Calu3 (cell line): ENCODE measurements around the gene NCDN. TPM values are rescaled to one million over a fixed set of nuclear protein-coding genes. Genes with fewer than 3 reads are reported as not detected.

Experiments used
- BruUV-seq: library from RNA; stranded (reverse); fragments of 400-500 nt; replicated peaks from 2 replicates; lab custom pipeline; 2021; lab: Mats Ljungman, UMichigan
- CTCF ChIA-PET: fragments of 300-600 bp; sonication (Branson Sonifier 250); formaldehyde crosslinking; loops from one replicate; lab custom pipeline; 2022; ENCODE audit warnings: antibody characterized with exemption; lab: Charles Lee
- DNase-seq: peaks from one replicate; pipeline ENCODE4 v3.0.0; 2022
- H3K27ac Mint-ChIP-seq: one replicate; pipeline ENCODE4 v1.8.0; 2022; ENCODE audit warnings: mixed read lengths; ENCODE audit not compliant: unreplicated experiment
- H3K27me3 Mint-ChIP-seq: one replicate; pipeline ENCODE4 v1.8.0; 2022; ENCODE audit warnings: mixed read lengths; ENCODE audit not compliant: unreplicated experiment
- H3K36me3 Mint-ChIP-seq: one replicate; pipeline ENCODE4 v1.8.0; 2022; ENCODE audit warnings: mild to moderate bottlenecking, moderate library complexity, mixed read lengths; ENCODE audit not compliant: insufficient read depth, unreplicated experiment
- H3K4me1 Mint-ChIP-seq: one replicate; pipeline ENCODE4 v1.8.0; 2022; ENCODE audit warnings: mild to moderate bottlenecking, low read depth, mixed read lengths; ENCODE audit not compliant: unreplicated experiment
- H3K4me3 Mint-ChIP-seq: one replicate; pipeline ENCODE4 v1.8.0; 2022; ENCODE audit warnings: mild to moderate bottlenecking, low read depth, moderate library complexity, mixed read lengths; ENCODE audit not compliant: unreplicated experiment
- H3K9me3 Mint-ChIP-seq: one replicate; pipeline ENCODE4 v1.8.0; 2022; ENCODE audit warnings: low read depth, mixed read lengths; ENCODE audit not compliant: unreplicated experiment
- CTCF ChIP-seq: fragments of 200-600 bp; IDR thresholded peaks from one replicate; pipeline ENCODE4 v1.8.0; 2022; ENCODE audit warnings: antibody characterized with exemption; ENCODE audit not compliant: unreplicated experiment
- intact Hi-C: fragments of 100-400 bp; cut with micrococcal nuclease; formaldehyde crosslinking; loops from one replicate; pipeline ENCODE4 v1.10.0; 2022; ENCODE audit not compliant: unreplicated experiment
- total RNA-seq: library from RNA; stranded (reverse); gene quantifications from 2 replicates; pipeline ENCODE4 v1.2.3, GENCODE V29; 2022

The NCDN gene
- total RNA-seq, 1 experiment from 2014 or later, result 36.0 TPM

- H3K4me1 Mint-ChIP-seq, result no peaks in the 10 kb centered on the region
- H3K9me3 Mint-ChIP-seq, result peaks cover 13% of the 10 kb centered on the region
- H3K27ac Mint-ChIP-seq, result no peak overlapping the region
- no peak overlapping the region for H3K4me3 Mint-ChIP-seq
- CTCF ChIA-PET, result no interaction called here
- H3K36me3 Mint-ChIP-seq, result peaks cover 16% of the 10 kb centered on the region
- DNase-seq, result no peak
- no peaks in the 10 kb centered on the region for H3K27me3 Mint-ChIP-seq
- BruUV-seq, result no TSS peak
- intact Hi-C loops, result no loop called here
- no peak for TF ChIP-seq CTCF
Observed at GRCh38 chr1:35533586-35533985, 24.0 kb upstream of the NCDN start.

DNA sequence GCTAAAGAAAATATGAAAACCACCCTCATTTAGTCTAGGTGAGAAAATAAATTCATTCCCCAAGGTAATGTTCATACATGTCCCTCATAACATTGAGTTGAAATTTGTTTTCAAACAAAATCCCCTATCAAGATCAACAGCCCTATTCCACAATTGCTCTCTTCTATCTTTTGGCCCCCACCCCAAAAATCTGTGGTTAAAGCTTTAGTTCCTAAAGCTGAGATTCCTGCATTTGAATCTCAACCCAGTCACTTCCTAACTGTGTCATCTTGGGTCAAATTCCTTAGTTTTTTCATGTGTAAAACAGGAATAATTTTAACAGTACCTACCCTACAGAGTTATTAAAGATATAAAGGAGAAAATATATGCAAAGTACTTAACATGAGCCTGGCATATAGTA, 22.4 kb upstream of the NCDN start:
- DNase-seq, result no peak
- no peaks in the 10 kb centered on the region for H3K27me3 Mint-ChIP-seq
- peaks cover 13% of the 10 kb centered on the region for H3K36me3 Mint-ChIP-seq
- intact Hi-C loops, result no loop called here
- H3K27ac Mint-ChIP-seq, result no peak overlapping the region
- no peak overlapping the region for H3K4me3 Mint-ChIP-seq
- no peak for TF ChIP-seq CTCF
- H3K9me3 Mint-ChIP-seq, result peaks cover 4% of the 10 kb centered on the region
- CTCF ChIA-PET, result no interaction called here
- H3K4me1 Mint-ChIP-seq, result no peaks in the 10 kb centered on the region
- BruUV-seq, result no TSS peak

DNA sequence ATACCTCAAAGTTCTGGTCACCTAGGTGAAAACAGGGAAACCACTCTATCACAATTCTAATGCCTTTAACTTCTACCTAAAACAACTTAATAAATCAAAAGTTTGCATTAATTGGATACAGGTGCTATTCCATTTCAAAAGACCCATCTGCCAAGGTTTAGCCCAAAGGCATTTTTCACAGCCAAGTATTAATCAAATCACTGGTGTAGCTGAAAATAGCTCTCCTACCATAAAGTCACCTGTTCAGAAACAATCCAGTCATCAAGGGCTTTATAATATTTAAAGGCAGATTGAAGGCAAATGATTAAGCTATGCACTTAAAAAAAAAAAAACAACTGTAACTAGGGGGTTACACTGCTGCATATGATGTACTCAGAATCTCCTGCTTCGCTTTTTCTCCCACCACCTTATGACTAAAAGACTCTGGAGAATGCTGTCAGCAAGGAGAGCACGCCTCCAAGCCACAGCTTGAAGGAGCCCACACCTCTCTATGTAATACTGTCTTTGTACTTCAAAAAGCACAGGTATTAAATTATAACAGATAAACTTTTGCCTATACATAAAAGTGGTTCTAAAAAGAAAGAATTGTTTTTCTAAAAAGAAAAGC, 20.9 kb upstream of the NCDN start:
- Mint-ChIP-seq H3K4me1 (no peaks in the 10 kb centered on the region), H3K27ac (no peak overlapping the region), H3K9me3 (no peaks in the 10 kb centered on the region), H3K36me3 (peaks cover 3% of the 10 kb centered on the region), H3K27me3 (no peaks in the 10 kb centered on the region), H3K4me3 (no peak overlapping the region)
- BruUV-seq, result no TSS peak
- TF ChIP-seq CTCF, result no peak
- DNase-seq, result no peak
- intact Hi-C loops, result no loop called here
- CTCF ChIA-PET, result interaction anchor here (0.7 kb wide), 2 partner anchors 600 to 684 kb away, joined by 3 to 5 read pairs; no protein-coding TSS in a partner anchor

DNA sequence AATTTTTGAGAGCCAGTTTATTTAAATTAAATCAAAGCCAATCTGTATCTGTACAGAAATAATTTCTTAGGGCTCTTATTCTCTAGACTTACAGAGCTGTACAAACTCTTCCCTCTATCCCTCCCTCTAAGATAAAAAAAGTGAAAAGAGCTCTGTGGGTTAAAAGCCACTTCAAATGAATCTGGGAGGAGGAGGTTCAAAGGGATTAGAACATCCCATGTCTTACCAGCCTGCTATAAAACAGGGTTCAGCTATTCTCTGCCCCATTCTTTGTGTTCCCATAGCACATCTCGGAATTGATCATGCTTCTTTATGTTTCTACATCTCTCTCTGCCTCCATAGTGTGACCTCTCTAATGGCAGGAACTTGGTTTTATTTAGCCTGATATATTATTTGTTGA, 19.8 kb upstream of the NCDN start:
- CTCF ChIA-PET, result interaction anchor here (0.7 kb wide), 1 partner anchor 289 kb away, joined by 5 read pairs; no protein-coding TSS in a partner anchor
- no peak for DNase-seq
- Mint-ChIP-seq H3K9me3 (no peaks in the 10 kb centered on the region), H3K27me3 (no peaks in the 10 kb centered on the region), H3K27ac (no peak overlapping the region), H3K4me1 (no peaks in the 10 kb centered on the region), H3K36me3 (peaks cover 4% of the 10 kb centered on the region), H3K4me3 (no peak overlapping the region)
- BruUV-seq, result no TSS peak
- TF ChIP-seq CTCF, result no peak
- intact Hi-C loops, result no loop called here
